ENCODE data around the gene IFNG. TPM values are rescaled to one million over a fixed set of nuclear protein-coding genes. Genes with fewer than 3 reads are reported as not detected.

IFNG gene
- total and polyA plus RNA-seq, 9 of the 15 experiments (the other 6 are each of a cell fraction or from before 2014, with no cell fraction given), result 0.38 TPM; not detected in 8

GRCh38 chr12:68180792-68181744, 21.5 kb upstream of the IFNG start (continued):
- TF ChIP-seq TCF3 (CRISPR knock-in tag; IDR thresholded peaks at IDR 0.05) (peak; percentile 23), GABPA (tag; conservative IDR thresholded peaks at IDR 0.05; ENCODE audit: low read depth) (peak; percentile 52), SAP30 (IDR thresholded peaks at IDR 0.05; ENCODE audit: borderline replicate concordance, insufficient read depth, low read depth, low read length, poor library complexity, severe bottlenecking) (no peak), HMG20B (CRISPR knock-in tag; IDR thresholded peaks at IDR 0.05) (no peak), CGGBP1 (CRISPR knock-in tag; IDR thresholded peaks at IDR 0.05) (no peak), TCF15 (CRISPR knock-in tag; IDR thresholded peaks at IDR 0.05) (no peak), ZNF384 (IDR thresholded peaks at IDR 0.05; ENCODE audit: low read depth, low read length) (no peak), ZBTB49 (CRISPR knock-in tag; IDR thresholded peaks at IDR 0.05; ENCODE audit: borderline replicate concordance) (no peak), ZNF780A (CRISPR knock-in tag; IDR thresholded peaks at IDR 0.05) (no peak), ZNF318 (IDR thresholded peaks at IDR 0.05; ENCODE audit: borderline replicate concordance in 1 of 2, low read depth in 1 of 2) (no peak), C11orf30 (IDR thresholded peaks at IDR 0.05; ENCODE audit: low read depth) (no peak), TAL1 (IDR thresholded peaks at IDR 0.05) (no peak), NCOR1 (IDR thresholded peaks at IDR 0.05) (no peak), BRF1 (IDR thresholded peaks at IDR 0.05; ENCODE audit: borderline replicate concordance, extremely low read depth, insufficient read length) (no peak), KLF6 (CRISPR knock-in tag; IDR thresholded peaks at IDR 0.05; ENCODE audit: borderline replicate concordance) (no peak)

Data from K562 (cell line).